Nephron progenitor cell (in vitro differentiated cells): ENCODE data around the gene IFT57.
"Not testable (repeated sequence)": the region's sequence is repeated elsewhere in the genome, so short reads cannot be mapped to it uniquely, and the experiment has no call there.

Experiments used
- DNase-seq: peaks from one replicate; pipeline ENCODE4 v3.0.0; 2021
- H3K27ac Mint-ChIP-seq: 2 replicates; pipeline ENCODE4 v1.8.0; 2021; ENCODE audit warnings: mild to moderate bottlenecking, moderate library complexity, mixed read lengths
- H3K27me3 Mint-ChIP-seq: 2 replicates; pipeline ENCODE4 v1.8.0; 2021; ENCODE audit warnings: mild to moderate bottlenecking, low read depth, mixed read lengths; ENCODE audit not compliant: poor library complexity
- H3K36me3 Mint-ChIP-seq: 2 replicates; pipeline ENCODE4 v1.8.0; 2021; ENCODE audit warnings: low read depth, mixed read lengths
- H3K4me1 Mint-ChIP-seq: 2 replicates; pipeline ENCODE4 v1.8.0; 2021; ENCODE audit warnings: mixed read lengths
- H3K4me3 Mint-ChIP-seq: 2 replicates; pipeline ENCODE4 v1.8.0; 2021; ENCODE audit warnings: mild to moderate bottlenecking, moderate library complexity, mixed read lengths
- H3K9me3 Mint-ChIP-seq: 2 replicates; pipeline ENCODE4 v1.8.0; 2021; ENCODE audit warnings: mild to moderate bottlenecking, moderate library complexity, mixed read lengths
- CTCF ChIP-seq: fragments of 200-600 bp; sonication (generic); IDR thresholded peaks from 2 replicates; pipeline ENCODE4 v1.5.0; 2021; ENCODE audit warnings: antibody characterized with exemption

IFT57 gene

DNA sequence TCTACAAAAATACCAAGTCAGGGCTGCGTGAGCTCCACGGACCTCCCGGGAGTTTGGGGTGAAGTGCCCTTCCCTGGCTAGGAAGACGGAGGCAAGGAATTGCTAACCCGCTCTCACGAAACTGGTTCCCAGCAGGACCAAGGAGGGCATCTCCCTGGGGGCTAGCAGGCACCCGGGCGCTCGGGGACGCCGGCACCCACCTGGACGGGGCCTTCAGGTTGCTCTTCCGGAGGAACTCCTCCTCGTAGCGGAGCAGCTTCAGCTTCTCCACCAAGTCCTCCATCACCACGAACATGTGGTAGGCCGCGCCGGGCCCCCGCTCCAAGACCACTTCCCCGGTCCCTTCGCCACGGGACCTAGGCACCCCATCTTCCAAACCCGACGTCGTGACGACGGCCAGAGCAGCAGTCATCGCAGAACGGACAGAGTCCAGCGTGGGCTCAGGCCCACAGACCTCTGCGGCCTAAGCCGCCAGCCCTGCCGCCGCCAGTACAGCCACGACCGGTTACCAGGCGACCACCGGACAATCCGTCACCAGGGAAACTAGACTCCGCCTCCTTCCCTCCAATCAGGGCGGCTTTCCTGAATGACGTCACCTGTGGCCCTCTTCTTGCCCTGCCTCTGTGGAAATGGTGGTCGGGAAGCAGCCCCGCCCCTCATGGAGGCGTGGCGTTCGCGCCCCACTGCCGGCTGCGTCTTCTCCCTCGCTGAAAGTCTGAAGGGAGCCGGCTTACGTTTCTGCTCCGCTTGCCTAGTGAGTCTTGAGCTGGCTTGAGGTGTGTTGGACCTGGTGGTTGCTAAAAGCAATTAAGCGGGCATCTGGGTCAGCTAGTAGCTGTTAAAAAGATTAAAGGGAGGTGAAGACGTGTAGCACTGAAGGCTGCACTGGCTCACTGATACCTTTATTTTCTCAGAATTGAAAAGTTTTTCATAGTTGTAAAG, at the start of gene IFT57:
TSS of gene IFT57 (minus strand) at position 514 of the 942 bp plus-strand sequence. CDS start at position 412, 102 bp downstream.
- peak within 1 kb of the TSS; percentile 100 for H3K27ac Mint-ChIP-seq
- TF ChIP-seq CTCF = no peak
- H3K4me1 Mint-ChIP-seq = peaks cover 66% of the 10 kb centered on the region
- peaks cover under 1% of the 10 kb centered on the region for H3K36me3 Mint-ChIP-seq
- no peaks in the 10 kb centered on the region for H3K9me3 Mint-ChIP-seq
- no peaks in the 10 kb centered on the region for H3K27me3 Mint-ChIP-seq
- peak within 1 kb of the TSS; percentile 100 for H3K4me3 Mint-ChIP-seq
- DNase-seq = peak; percentile 97

DNA sequence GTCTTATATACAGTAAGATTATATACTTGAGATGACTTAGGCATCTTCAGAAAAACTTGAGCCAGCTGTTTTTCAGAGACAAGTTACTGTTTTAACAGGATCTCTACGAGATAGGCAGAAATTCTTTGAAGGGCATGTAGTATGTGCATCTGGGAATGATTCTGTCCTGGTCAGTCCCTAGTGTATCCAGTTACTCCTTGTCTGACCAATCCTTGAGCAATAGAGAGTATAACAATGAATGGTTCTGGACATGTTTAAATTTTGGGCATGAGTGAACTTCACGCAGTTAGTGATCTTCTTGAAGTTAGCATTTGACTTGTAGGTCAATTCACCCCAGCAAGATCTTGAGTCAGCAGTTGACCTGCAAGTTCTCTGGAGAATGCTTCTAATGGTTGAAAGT, 49.4 kb upstream of the IFT57 start:
- TF ChIP-seq CTCF = no peak
- no peaks in the 10 kb centered on the region for H3K36me3 Mint-ChIP-seq
- H3K4me3 Mint-ChIP-seq = no peak overlapping the region

GRCh38 chr3:108268235-108268634, 46.0 kb upstream of the IFT57 start:
- H3K4me3 Mint-ChIP-seq, H3K27ac Mint-ChIP-seq, H3K36me3 Mint-ChIP-seq, DNase-seq, H3K27me3 Mint-ChIP-seq, H3K4me1 Mint-ChIP-seq: not testable (repeated sequence)
- H3K9me3 Mint-ChIP-seq = peaks cover 19% of the 10 kb centered on the region

More for the DNA sequence above, 49.4 kb upstream of the IFT57 start:
- Mint-ChIP-seq H3K4me1 (peaks cover 13% of the 10 kb centered on the region), H3K9me3 (peaks cover 24% of the 10 kb centered on the region), H3K27ac (no peak overlapping the region), H3K27me3 (no peaks in the 10 kb centered on the region)
- no peak for DNase-seq

DNA sequence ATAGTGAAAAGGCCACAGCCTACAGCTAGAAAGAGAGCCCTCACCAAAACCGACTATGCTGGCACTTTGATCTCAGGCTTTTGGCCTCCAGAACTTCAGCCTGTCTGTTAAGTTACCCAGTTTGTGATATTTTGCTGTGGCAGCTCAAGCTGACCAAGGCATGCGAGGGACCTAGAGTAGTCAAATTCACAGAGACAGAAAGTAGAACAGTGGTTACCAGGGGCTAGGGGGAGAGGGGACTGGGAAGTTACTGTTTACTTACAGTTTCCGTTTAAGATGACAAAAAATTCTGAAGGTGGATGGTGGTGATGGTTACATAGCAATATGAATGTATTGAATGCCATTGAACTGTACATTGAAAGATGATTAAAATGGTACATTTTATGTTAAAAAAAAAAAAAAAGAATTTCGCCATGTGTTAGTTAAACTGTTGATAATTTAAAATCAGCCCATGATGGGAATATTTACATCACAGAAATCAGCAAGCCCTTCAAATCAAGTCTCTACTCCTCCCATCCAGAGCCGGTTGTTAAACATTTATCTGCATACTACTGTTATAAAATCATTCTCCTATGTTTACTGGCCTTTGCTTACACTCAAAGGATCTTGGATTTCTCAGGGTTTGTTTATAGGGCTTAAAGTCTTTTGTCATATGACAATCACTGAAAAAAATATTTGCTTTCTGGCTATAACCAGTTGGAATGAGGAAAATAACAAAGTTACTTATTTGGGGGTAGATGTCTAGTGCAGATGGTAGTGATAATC, 42.5 kb upstream of the IFT57 start:
- not testable (repeated sequence) for H3K4me3 Mint-ChIP-seq, H3K27ac Mint-ChIP-seq, H3K4me1 Mint-ChIP-seq, H3K27me3 Mint-ChIP-seq, DNase-seq, H3K36me3 Mint-ChIP-seq
- peaks cover 25% of the 10 kb centered on the region for H3K9me3 Mint-ChIP-seq

- H3K27ac Mint-ChIP-seq = no peak overlapping the region
- peaks cover 27% of the 10 kb centered on the region for H3K9me3 Mint-ChIP-seq
- no peak for DNase-seq
- H3K4me3 Mint-ChIP-seq = no peak overlapping the region
- TF ChIP-seq CTCF = no peak
- no peaks in the 10 kb centered on the region for H3K36me3 Mint-ChIP-seq
- no peaks in the 10 kb centered on the region for H3K4me1 Mint-ChIP-seq
- no peaks in the 10 kb centered on the region for H3K27me3 Mint-ChIP-seq
Measured at GRCh38 chr3:108255131-108255530, 32.9 kb upstream of the IFT57 start.

DNA sequence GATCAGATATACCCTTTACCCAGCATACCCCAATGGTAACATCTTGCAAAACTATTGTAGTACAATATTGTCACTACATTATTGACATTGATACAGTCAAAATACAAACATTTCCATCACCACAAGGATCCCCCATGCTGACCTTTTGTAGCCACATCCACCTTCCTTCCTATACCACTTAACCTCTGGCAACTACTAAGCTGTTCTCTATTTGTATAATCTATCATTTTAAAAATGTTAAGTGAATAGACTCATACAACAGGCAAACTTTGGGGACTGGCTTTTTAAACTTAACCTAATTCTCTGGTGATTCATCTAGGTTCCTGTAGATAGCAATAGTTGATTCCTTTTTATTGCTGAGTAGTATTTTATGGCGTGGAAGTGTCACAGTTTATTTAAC, 29.6 kb upstream of the IFT57 start:
- Mint-ChIP-seq H3K4me1 (no peaks in the 10 kb centered on the region), H3K36me3 (no peaks in the 10 kb centered on the region), H3K9me3 (peaks cover 12% of the 10 kb centered on the region), H3K27me3 (no peaks in the 10 kb centered on the region), H3K27ac (no peak overlapping the region), H3K4me3 (no peak overlapping the region)
- no peak for DNase-seq
- TF ChIP-seq CTCF = no peak
